ENCODE results near the gene RMI2. TPM values are rescaled to one million over a fixed set of nuclear protein-coding genes. Genes with fewer than 3 reads are reported as not detected.
A peak's percentile ranks its signal among the peaks of the same experiment; 100 is the strongest.

The RMI2 gene
- total RNA-seq, 1 donor = 15.9 TPM

DNA sequence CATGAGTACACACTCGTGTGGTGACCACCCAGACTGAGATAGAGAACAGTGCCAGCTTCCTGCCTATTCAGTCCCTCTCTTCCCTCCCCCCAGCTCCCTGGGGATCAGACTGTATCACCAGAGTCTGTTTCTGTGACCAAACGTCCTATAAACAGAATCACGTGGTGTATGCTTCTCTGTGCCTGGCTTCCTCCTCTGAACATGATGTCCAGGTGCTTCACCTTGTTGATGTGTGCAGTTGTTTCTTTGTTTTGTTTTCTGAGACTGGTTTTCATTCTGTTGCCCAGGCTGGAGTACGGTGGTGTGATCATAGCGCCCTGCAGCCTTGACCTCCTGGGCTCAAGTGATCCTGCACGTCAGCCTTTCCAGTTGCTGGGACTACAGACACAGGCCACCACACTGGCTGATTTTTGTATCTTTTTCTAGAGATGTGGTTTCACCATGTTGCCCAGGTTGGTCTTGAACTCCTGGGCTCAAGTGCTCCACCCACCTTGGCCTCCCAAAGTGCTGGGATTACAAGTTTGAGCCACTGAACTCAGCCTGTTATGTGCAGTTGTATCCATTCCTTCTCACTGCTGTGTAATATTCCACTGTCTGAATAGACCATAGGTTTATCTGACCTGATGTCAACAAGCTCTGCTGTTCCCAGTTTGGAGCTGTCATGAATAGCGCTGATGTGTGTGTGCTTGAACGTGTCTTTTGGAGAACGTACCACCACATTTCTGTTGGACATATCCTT, 35.2 kb upstream of the RMI2 start:
- DNase-seq (ENCODE audit: low read depth in 2 of 3, low spot score in 2 of 3) = no peak

DNA sequence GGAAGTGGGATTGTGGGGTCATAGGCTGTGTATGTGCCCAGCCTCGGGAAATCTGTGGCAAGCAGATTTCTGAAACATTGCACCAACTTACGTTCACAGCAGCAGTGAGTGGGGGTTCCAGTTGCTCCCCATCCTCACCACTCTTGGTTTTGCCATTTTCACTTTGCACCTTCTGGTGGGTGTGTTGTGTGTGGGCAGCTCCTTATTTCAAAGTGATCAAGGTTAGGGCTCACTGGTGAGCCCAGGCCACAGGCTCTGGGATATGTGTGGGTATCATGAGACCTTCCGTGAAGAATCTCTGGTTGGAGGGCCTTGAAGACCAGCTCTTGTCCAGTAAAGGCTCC, 34.7 kb upstream of the RMI2 start:
- no peak for DNase-seq (ENCODE audit: low read depth in 2 of 3, low spot score in 2 of 3)

DNA sequence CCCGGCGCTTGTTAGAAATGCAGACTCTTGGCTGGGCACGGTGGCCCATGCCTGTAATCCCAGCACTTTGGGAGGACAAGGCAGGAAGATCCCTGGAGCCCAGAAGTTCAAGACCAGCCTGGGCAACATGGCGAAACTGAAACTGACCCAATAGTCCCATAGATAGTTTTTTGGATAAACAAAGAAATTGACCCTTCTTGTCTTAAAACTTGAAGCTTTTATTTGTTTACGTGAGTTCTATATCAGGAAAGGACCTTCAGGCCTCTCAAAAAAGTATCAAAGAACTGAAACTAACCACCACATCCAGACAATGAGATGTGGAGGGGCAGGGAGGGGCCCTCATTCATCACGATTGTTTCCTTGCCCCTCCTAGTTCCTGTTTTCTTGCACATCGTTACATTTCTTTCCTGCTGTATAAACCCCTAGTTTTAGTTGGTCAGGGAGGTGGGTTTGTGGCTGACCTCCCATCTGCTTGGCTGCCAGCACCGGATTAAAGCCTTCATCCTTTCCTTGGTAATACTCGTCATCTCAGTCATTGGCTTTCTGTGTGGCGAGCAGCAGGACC, 34.2 kb upstream of the RMI2 start:
- DNase-seq (ENCODE audit: low read depth in 2 of 3, low spot score in 2 of 3) = peak in 2 of 3 donors; percentile 75 to 91

DNA sequence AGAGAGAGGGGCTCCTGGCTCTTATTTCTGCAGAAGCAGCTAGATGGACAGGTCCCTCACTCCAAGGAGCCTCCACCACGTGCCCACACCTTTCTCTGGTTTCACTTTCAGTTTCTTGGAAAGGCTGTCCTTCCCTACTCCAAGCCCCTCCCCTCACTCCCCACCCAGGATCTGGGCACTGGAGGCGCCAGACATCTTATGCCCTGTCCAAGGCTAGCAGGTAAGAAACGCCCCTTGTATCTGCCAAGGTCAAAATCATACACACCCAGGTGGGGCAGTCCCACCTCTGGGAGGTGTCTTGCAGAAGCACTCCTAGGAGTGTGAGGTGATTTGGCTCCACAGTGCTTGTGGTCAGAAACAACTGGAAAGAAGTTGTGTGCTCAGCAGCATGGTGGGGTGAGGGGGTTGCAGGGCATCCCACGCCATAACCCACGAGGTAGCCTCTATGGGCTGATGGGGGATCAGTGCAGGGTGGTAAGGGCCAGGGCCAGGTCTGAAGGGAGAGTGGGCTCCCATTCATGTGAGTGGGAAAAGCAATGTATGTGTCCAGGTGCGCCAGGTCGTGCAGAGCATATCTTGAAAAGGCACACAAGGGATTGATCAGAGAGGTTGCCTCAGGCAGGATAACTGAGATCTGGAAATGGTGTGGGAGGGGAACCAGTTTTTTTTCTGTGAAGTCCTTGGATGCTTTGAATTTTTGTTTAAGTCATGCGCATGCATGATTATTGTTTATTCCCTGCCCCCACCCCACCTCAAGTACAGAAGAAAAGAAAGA, 32.4 kb upstream of the RMI2 start:
- peak in 2 of 3 donors; percentile 44 to 47 for DNase-seq (ENCODE audit: low read depth in 2 of 3, low spot score in 2 of 3)

DNA sequence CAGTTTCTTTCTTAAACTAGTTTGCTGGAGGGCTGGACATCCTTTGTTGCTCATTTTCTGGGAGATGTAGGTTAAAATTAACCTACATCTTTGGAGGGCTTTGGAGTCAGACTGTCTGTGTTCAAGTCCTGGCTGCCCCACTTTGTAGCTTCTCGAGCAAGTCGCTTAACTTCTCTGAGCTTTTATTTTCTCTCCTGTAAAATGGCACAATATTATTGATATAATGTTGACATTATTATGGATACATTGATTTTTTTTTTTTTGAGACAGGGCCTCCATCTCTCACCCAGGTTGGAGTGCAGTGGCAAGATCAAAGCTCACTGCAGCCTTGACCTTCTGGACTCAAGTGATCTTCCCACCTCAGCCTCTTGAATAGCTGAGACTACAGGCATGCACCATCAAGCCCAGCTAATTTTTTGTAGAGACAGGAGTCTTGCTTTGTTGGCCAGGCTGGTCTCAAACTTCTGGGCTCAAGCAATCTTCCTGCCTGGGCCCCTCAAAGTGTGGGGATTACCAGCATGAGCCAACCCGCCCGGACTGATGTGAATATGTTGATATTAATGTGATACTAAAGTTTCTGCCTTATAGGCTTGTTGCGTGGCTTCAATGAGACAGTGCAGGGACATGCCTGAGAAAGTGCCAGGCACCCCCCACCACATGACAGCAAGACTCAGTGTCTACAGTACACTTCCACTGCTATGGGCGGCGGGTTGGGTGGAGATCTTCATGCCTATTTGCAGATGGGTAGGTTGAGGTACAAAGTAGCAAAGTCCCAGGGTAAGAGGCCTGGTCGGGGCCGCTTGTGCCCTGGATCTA, 31.6 kb upstream of the RMI2 start:
- DNase-seq (ENCODE audit: low read depth in 2 of 3, low spot score in 2 of 3) = no peak

DNA sequence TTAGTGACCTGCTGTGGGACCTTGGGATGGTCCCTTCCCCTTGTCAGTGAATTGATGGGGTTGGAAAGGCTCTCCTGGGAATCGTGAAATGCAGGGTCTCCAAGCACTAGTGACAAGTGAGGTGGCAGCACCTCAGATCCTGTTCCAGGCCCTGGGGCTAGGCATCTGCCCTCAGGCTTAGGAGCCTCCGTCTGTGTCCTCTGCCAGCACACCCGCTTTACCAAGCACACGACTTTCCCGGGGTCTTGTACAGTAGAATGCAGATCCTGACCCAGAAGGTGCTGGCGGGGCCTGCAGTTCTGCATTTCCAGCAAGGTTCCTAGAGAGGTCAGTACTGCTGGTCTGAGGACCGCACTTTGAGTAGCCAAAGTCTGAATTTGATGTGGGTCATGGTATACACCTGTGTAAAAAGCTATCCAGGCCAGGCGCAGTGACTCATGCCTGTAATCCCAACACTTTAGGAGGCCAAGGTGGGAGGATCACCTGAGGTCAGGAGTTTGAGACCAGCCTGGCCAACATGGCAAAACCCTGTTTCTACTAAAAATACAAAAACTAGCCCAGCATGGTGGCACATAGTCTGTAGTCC, 30.9 kb upstream of the RMI2 start:
- no peak for DNase-seq (ENCODE audit: low read depth in 2 of 3, low spot score in 2 of 3)

DNA sequence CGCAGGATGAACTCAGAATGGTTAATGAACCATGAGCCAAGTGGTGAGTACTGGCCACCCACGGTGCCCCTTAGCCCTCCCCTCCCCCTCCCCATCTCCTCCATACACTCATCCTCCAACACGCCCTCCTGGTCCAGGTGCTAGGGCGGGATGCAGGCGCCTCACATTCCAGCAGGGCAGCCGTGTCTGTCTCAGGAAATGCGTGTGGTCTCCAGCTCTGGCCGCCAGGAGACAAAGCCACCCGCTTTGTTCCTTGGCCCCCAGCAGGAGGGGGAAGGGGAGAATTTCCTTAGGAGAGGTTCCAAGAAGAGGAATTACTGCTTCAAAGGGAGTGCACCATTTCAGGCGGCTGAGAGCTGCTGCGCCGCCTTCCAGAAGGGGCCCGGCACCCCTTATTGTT, 29.7 kb upstream of the RMI2 start:
- no peak for DNase-seq (ENCODE audit: low read depth in 2 of 3, low spot score in 2 of 3)

DNA sequence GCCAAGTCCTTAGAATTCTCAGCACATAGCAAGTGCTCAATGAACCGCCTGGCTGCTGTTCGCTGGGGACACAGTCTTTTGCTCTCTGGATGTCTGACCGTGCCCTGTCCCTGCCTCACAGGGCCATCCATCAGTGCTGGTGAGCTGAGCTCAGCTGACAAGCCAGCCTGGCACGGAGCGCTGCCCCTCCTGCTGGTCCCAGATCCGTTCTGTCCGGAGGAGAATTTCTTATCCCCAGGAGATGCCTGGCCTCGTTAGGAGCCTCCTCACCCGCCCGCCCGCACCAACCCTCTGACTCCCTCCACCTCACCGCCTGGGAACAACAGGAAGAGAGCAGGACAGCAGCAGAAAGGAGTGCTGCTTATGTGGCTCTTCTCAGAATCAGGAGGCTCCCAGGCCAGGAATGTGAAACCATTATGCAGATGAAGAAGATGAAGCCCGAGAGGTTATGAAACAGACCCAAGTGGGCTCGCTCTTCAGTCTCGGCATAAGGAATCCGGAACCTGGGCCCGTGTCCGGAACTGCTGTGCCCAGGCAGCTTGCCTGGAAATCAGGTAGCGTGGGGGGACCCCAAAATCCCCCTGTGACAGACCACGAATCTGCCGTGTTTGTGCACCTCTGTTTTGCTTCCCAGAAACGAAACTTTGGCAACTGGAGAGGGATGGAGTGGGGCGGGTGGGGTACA, 28.8 kb upstream of the RMI2 start:
- no peak for DNase-seq (ENCODE audit: low read depth in 2 of 3, low spot score in 2 of 3)

DNA sequence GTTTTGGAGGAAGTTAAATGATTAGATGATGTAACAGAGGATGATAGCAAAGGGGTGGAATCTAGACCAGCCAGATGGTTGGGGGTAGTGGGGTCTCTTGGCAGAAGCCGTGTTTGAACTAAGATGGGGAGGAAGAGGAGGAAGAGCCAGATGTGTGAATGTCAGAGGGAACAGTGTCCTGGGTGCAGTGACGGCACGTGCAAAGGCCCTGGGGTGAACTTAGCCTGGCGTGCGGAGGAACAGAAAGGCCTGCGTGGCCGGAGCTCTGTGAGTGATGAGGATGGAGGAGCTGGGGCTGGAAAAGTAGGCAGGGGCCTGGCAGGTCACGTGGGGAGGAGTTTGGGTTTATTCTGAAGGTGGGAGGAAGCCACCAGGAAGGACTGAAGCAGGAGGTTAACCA, 26.4 kb upstream of the RMI2 start:
- DNase-seq (ENCODE audit: low read depth in 2 of 3, low spot score in 2 of 3) = no peak

DNA sequence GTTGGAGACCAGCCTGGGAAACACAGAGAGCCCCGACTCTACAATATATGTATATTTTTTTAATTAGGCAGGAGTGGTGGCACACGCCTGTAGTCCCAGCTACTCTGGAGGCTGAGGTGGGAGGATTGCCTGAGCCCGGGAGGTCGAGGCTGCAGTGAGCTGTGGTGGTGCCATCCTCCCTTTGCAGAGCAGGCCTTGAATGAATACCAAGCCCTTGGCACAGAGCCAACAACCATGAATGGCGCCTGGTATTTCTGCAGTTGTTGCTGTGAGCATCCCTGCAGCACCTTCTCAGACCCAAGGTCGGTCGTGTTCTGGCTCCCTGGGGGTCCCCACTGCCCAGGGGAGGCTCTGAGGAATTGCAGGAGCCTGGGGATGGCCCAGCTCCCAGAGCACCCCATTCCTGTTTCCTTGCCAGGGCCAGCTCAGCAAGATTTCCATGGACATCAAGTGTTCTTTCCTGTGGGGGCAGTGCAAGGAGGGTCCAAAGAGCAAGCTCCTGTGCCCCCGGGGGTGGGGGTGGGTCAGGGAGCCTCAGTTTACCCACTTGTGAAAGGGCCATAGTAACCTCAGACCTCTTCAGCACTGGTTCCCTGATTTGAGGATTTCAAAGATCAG, 25.6 kb upstream of the RMI2 start:
- peak in 1 of 3 donors; percentile 53 for DNase-seq (ENCODE audit: low read depth in 2 of 3, low spot score in 2 of 3)

DNA sequence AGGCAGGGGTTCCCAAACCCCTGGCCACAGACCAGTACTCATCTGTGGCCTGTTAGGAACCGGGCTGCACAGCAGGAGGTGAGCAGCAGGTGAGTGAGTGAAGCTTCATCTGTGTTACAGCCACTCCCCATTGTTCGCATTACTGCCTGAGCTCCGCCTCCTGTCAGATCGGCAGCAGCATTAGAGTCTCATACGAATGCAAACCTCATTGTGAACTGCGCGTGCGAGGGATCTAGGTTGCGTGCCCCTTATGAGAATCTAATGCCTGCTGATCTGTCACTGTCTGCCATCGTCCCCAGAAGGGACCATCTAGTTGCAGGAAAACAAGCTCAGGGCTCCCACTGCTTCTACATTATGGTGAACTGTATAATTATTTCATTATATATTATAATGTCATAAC, 25.1 kb upstream of the RMI2 start:
- DNase-seq (ENCODE audit: low read depth in 2 of 3, low spot score in 2 of 3) = no peak

DNA sequence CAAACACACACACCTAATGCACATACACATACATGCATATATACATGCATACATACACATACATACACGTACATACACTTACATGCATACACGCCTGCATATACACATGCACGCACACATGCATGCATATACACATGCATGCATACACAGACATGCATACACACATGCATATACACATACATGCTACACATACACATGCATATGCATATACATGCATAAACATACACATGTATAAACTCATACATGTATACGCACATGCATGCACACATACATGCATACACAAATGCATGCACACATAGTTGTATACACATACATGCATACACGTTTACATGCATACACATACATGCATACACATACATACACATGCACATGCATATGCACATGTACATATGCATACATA, 23.6 kb upstream of the RMI2 start:
- DNase-seq (ENCODE audit: low read depth in 2 of 3, low spot score in 2 of 3) = no peak

DNA sequence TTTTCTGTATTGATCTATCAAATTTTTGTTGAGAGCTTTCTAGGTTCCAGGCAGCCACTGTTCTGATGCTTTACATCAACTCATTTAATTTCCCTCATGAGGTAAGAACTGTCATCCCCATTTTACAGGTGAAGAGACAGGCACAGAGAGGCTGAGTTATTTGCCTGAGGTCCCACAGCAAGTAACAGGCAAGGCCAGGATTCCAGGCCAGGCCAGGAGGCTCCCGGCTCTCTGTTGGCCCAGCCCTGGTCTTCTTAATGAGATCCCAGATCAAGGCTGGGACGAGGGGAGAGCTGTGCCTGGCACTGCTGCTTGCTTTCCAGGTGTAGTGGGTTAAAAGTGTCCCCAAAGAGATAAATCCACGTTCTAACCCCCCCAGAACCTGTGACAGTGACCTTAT, 22.4 kb upstream of the RMI2 start:
- no peak for DNase-seq (ENCODE audit: low read depth in 2 of 3, low spot score in 2 of 3)

DNA sequence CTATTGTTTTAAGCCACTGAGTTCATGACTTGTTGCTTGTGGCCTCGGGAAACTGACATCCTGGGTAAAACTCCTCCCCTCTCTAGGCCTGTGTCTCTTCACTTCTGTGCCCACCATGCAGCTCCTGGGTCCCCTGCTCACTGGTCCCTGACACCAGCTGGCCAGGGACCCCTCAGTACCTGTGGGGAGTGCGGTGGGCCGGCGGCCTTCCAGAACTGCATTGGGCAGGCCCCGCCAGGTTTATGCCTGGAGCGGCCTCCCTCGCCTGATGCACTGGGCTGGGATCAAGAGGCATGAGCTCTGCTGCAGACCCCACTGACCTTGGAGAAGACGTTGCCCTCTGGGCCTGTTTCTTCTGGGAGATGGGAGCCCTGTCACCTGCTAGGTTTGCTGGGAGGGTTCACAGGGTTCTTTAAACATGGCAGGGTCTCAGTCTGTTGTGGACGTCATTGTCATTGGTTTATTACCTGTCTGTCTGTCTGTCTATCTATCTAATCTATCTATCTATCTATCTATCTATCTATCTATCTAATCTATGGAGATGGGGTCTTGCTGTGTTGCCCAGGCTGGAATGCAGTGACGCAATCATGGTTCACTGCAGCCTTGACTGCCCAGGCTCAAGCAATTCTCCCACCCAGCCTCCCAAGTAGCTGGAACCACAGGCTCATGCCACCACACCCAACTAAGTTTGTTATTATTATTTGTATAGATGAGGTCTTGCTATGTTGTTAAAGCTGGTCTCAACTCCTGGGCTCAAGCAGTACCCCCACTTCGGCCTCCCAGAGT, 21.5 kb upstream of the RMI2 start:
- no peak for DNase-seq (ENCODE audit: low read depth in 2 of 3, low spot score in 2 of 3)

DNA sequence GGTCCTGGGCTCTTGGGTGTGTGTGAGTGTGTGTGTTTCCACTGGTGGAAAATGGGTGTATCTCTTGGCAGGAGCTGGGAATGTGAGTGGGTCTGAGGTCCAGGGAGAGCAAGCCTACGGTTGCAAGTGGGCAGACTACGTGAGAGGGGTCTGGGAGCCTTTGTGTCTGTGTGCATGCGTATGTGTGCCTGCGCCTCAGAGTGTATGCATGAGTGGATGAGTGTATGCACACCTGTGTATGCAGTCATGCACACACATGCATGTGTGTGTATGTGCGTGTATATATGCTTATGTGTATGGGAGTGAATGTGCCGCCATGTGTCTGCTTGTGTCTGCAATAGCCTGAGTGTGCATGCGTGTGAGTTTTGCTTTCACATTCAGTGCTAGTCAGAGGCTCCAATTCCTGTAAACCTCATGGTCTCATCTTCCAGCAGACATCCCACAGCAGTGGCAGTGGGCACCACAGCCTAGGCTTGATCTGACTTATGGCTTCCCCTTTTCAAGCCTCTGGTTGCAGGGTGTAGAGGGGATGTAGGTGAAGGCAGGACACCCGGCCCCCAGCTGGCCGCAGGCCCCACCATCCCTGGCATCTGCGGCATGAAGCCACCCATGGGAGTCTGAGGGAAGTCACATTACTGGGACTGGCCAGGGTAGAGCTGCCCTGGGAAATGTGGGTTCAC, 19.7 kb upstream of the RMI2 start:
- peak in 2 of 3 donors; percentile 42 to 70 for DNase-seq (ENCODE audit: low read depth in 2 of 3, low spot score in 2 of 3)

DNA sequence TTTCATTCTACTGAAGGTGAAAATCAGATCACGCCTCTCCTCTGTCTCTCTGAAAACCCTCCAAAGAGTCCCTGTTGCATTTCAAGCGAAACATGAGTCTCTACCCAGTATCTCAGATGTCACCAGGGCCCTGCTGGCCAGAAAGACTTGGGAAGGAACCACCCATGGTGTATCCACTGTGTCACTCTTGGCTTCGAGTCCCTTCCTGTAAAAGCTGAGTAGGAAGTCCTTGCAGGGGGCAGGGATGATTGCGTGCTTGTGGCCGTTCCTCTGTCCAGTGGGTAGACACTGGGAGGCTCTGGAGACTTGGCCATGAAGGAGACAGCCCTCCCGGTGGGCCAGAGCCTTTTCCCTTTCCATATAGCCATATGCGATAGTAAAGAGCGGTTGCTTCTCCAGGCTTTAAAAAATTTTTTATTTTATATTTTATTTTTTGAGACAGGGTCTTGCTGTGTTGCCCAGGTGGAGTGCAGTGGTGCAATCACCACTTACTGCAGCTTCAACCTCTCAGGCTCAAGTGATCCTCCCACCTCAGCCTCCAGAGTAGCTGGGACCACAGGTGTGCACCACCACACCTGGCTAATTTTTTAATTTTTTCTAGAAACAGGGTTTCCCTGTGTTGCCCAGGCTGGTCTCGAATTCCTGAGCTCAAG, 19.0 kb upstream of the RMI2 start:
- DNase-seq (ENCODE audit: low read depth in 2 of 3, low spot score in 2 of 3) = no peak

DNA sequence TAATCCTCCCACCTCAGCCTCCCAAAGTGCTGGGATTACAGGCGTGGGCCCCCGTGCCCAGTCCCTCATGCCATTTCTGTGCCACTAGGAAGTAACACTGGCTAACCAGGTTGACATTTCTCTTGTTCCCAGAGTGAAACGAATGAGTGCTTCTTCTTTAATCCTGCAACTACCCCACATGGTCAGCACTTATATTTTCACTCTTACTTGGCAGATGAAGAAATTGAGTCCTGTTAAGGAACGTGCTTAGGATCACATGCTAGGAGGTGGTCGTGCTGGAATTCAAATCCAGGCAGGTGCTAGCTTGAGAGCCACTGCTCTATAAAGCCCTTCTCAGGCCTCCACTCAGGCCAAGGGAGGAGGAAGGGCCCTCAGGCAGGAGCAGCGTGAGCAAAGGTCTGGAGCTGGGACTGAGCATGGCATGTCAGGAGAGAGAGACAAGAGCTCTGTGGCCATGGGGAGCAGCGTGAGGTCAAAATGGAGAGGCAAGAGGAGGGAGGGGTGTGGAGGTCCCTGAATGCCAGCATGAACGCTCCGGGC, 18.5 kb upstream of the RMI2 start:
- no peak for DNase-seq (ENCODE audit: low read depth in 2 of 3, low spot score in 2 of 3)
